A549 treated with ZK216348 at 1 μM for 4 hours (cell line): Measurements from ENCODE around the gene UQCR11. TPM values are rescaled to one million over a fixed set of nuclear protein-coding genes. Genes with fewer than 3 reads are reported as not detected.

ENCODE experiments used
- total RNA-seq: library from RNA; stranded (reverse); fragments of 200-300 nt; extraction: Qiagen RNA extraction; gene quantifications from 5 replicates; pipeline ENCODE4 v1.2.3, GENCODE V29; 2022; ENCODE audit warnings: low read depth

Gene UQCR11
- total RNA-seq: 110 to 173 TPM (median 133 TPM) in 5 replicates

GRCh38 chr19:1605236-1606137 is at the start of gene UQCR11:
Gene UQCR11, minus strand, starts transcription at chr19:1605462. Its CDS starts 53 bp downstream, at chr19:1605409.

GRCh38 chr19:1652471-1653299 is 47.4 kb upstream of the UQCR11 start, which contains the start of gene TCF3:
Gene TCF3, minus strand, starts transcription at chr19:1652615. Its CDS starts 2,367 bp downstream, at chr19:1650248.

GRCh38 chr19:1592755-1593500 is 12.3 kb downstream of the UQCR11 start, which contains the start of gene MBD3:
Gene MBD3, minus strand, starts transcription at chr19:1592865. Its CDS starts 234 bp downstream, at chr19:1592631.

GRCh38 chr19:1568320-1569019 is 36.8 kb downstream of the UQCR11 start, which contains the start of gene MEX3D:
Gene MEX3D, minus strand, starts transcription at chr19:1568325. Its CDS starts 267 bp downstream, at chr19:1568058.

Other genes with a start within 250 kb of the UQCR11 start
- 44.6 to 85.4 TPM (median 73.9 TPM) in 5 replicates for gene NDUFS7, start 221.6 kb downstream of the UQCR11 start, total RNA-seq
- 21.9 to 46.0 TPM (median 44.9 TPM) in 5 replicates for gene GAMT, start 203.9 kb downstream of the UQCR11 start, total RNA-seq
- gene DAZAP1, start 197.9 kb downstream of the UQCR11 start, total RNA-seq: 97.2 to 110 TPM (median 109 TPM) in 5 replicates
- gene RPS15, start 167.1 kb downstream of the UQCR11 start, total RNA-seq: 1,281 to 1,998 TPM (median 1,712 TPM) in 5 replicates
- gene APC2, start 155.3 kb downstream of the UQCR11 start, total RNA-seq: 0.78 to 2.1 TPM (median 1.8 TPM) in 5 replicates
- 8.1 to 22.8 TPM (median 18.7 TPM) in 5 replicates for gene C19orf25, start 126.2 kb downstream of the UQCR11 start, total RNA-seq
- 0.41 to 1.3 TPM (median 1.1 TPM) in 5 replicates for gene PCSK4, start 115.1 kb downstream of the UQCR11 start, total RNA-seq
- gene REEP6, start 114.3 kb downstream of the UQCR11 start, total RNA-seq: 2.8 to 5.5 TPM (median 4.6 TPM) in 5 replicates
- 2.0 to 4.1 TPM (median 2.7 TPM) in 5 replicates for gene ADAMTSL5, start 92.4 kb downstream of the UQCR11 start, total RNA-seq
- gene PLK5, start 81.4 kb downstream of the UQCR11 start, total RNA-seq: not detected in 5 replicates
- 5.3 to 15.2 TPM (median 11.9 TPM) in 5 replicates for gene MEX3D, start 37.1 kb downstream of the UQCR11 start, total RNA-seq
- gene MBD3, start 12.6 kb downstream of the UQCR11 start, total RNA-seq: 21.7 to 53.2 TPM (median 50.0 TPM) in 5 replicates
- gene TCF3, start 47.2 kb upstream of the UQCR11 start, total RNA-seq: 41.1 to 82.2 TPM (median 74.6 TPM) in 5 replicates
- gene ONECUT3, start 148.0 kb upstream of the UQCR11 start, total RNA-seq: not detected in 5 replicates
- 2.1 to 3.3 TPM (median 2.4 TPM) in 5 replicates for gene ATP8B3, start 206.8 kb upstream of the UQCR11 start, total RNA-seq
- 15.8 to 23.8 TPM (median 20.9 TPM) in 5 replicates for gene REXO1, start 243.0 kb upstream of the UQCR11 start, total RNA-seq